Limb (tissue), 2 donors: Measurements from ENCODE around the gene RNF181.
"Not testable (repeated sequence)": the region's sequence is repeated elsewhere in the genome, so short reads cannot be mapped to it uniquely, and the experiment has no call there.

ENCODE experiments used
- DNase-seq, 2 donors: peaks; one replicate each; pipeline ENCODE4 v3.0.0-alpha.2; 2016; ENCODE audit errors: extremely low spot score in 2 of 2

Gene RNF181

GRCh38 chr2:85596026-85596333, 435 bp downstream of the RNF181 start:
- no peak for DNase-seq

DNA sequence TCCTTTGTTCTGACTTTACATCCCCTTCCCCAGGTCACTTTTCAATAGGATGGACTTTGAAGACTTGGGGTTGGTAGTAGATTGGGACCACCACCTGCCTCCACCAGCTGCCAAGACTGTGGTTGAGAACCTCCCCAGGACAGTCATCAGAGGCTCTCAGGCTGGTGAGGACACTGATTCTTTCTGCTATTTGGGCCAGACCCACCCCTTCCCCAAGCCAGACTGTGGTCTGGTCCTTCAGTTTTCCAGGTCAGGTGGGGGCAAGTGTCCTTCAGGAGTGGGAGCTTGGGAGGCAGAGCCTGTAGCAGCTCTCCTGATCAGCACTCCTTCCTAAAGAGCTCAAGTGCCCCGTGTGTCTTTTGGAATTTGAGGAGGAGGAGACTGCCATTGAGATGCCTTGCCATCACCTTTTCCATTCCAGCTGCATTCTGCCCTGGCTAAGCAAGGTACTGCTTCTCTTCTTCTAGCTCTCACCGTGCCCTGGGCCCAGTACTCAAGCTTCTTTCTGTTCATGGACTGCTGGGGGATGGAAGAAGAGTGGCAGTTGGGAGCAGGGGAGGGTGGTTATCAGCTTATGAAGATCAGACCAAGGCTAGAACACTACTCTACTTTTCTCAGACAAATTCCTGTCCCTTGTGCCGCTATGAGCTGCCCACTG, 1.1 kb downstream of the RNF181 start:
- DNase-seq = no peak

DNA sequence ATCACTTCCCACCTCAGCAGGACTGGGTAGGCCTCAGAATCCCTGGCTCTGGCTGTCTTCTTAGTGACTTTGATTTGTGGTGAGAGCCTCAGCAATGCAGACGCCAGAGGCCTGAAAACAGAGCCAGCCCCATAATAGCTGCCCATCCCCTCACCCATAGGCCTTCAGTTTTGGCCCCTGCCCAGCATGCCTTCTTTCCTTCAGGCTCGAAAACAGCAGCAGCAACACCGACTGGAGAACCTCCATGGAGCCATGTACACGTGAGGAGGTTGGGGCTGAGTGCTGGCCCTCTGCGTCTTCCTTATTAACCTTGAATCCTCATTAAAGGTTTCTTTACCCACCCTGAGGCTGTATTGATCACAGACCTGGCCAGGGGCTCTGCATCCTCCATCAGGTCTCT, 1.7 kb downstream of the RNF181 start:
- no peak for DNase-seq

DNA sequence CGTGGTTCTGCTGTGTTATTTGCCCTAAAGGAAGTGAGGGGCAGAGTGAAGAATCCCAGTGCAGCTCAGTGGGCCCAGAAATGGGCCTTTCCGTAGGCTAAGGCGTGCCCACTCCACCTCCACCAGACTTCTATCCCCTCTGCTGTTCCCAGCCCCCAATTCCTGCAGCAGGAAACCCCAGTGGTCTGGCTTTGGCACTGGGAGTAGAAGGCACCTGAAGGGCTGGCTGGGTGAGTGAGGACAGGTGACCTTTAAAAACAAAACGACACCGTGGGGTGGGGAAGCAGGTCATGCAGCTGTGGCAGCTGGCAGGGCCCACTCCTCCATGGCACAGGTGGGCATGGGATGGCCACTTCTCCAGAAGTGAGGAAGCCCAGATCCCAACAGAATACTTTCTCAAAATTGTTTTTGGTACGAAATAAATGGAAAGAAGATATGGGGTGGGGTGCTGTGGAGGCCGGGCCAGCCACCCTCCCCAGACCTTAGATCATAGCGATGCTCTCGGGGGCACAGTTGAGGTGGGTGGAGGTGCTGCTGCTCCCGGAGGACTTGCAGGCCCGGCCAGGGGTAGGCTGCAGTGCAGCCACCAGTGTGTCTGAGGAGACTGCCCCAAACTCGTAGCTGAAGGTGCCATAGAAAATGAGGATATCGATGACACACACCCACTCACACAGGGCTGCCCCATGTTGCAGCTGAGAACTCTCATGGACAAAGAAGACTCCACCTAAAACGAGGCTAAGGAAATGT, 3.2 kb downstream of the RNF181 start:
- no peak for DNase-seq

DNA sequence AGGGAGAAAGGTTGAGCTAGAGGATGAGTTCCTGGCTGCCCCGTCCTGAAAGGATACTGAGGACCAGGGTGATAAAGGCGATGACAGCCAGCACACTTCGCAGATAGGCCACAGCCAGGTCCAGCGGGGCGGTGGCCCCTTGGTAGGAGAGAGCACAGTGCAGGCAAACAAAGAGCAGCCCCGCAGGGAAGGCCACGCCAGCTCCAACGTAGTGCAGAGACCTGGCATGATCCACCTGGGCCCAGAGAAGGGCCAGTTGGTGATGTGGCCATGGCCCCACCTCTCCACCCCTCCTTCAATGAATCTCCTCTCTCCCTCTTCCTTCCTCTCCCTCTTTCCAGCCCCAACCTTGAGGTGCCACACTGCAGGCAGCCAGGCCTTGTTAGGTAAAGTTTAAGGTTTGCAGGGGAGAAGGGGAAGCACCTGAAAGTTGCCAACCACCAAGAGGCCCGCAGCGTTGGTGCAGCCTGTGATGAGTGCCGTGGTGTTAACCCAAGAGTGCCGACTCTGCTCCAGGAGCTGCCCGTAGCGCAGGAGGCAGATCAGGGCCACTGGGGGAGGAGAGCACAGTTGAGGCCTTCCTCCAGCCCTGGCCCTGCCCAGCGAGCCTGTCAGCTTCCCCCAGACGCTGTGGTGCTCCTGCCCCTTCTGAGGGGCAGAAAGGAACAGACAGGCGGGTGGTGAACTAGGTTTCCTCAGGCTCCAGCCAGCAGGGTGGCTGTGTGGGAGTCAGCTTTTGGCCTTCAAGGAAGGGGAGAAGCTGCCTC, 4.1 kb downstream of the RNF181 start:
- no peak for DNase-seq

DNA sequence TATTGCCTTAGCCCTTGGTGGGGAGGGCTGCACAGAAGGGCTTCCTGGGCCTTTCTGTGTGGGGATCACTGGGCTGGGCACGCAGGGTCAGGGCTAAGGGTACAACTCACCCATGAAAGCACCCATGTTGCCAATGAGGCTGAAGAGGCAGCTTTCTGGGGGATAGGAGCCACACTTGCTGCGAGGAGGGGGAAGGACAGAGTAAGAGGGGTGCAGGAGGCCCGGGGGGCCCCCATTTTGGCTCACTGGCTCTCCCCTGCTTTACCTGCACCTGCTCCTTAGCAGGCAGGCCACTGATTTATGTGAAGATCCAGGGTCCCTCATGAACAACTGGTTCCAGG, 4.7 kb downstream of the RNF181 start:
- DNase-seq = no peak

DNA sequence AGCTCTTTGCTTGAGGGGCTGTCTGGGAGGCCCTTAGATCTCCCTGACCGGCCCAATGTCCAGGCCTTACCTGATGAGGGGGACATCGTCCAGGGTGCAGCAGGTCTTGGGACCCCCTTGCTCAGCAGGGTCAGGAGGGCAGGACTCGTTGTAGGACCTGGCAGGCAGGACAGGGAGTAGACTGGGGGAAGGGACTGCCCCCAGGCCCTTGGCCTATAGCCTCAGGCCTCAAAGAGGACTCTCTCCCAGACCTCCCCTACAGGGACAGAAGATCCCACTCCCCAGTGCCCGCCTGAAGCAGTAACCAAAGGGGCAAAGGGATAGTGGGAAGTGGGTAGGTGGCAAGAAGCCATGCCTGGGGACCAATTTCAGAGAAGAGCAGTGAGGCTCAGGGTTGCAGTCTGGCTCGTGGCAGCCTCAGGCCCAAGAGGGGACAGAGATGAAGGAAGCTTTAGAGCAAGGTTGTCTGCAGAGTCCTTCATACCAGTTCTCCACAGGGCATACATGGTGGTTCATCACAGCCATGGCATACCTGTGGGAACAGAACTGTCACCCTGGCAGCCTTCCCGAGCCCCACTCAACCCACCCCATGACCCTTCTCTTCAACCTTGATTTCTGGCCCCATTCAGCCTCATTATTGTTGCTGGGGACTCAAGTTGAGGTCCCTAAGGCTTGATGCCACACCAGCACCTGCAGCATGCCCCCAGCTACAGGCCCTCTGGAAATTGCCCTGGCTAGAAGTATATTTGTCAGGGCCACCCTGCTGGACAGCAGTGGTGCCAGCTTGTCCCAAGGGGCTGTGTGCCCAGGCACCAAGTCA, 5.6 kb downstream of the RNF181 start:
- DNase-seq = no peak

GRCh38 chr2:85601771-85602475, 6.4 kb downstream of the RNF181 start:
- peak in 1 of 2 donors; percentile 45 for DNase-seq

- peak; percentile 92 for DNase-seq
Measured at GRCh38 chr2:85602476-85603234, 7.1 kb downstream of the RNF181 start, which contains the start of gene TMEM150A. Gene TMEM150A (minus strand): TSS chr2:85602698. CDS start chr2:85601948, 750 bp downstream.

DNA sequence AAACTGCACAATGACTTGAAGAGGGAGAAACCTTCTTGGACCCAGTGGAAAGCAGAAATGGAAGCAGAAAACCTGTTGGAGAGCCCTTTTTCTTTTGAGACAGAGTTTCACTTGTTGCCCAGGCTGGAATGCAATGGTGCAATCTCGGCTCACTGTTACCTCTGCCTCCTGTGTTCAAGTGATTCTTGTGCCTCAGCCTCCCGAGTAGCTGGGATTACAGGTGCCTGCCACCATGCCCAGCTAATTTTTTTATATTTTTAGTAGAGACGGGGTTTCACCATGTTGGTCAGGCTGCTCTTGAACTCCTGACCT, 8.5 kb downstream of the RNF181 start:
- DNase-seq = not testable (repeated sequence)

- DNase-seq = no peak
Measured at GRCh38 chr2:85604568-85605339, 9.2 kb downstream of the RNF181 start.

DNA sequence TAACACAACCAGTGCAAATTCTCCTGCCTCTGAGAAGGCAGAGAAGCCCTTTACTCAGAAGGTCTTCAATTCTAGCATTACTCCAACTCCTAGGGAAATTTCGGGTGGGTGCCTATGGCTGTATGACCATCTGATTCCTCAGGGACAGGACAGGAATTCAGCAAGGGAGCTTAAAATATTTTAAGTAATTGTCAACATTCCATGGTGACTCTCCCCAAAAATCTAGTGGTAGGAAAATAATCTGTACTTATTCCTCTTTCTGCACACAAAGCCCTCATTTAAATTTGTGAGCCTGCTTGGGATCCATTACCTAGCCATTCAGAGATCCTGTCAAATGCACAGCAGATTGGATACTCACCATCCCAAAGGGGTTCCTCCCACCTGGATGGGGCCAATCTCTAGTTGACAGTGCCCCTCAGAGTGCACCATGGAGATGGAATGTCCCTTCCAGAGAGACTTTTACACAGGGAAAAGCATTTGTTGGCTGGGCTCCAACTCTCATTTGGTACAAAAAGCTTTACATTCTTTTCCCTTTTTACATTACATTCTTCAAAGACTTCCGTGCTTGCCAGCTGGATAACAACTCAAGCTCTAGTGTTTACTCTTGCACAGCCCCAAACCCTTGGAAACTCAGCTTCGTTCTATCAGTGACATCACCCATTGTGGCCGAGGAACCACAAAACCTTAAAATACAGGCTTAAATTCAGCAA, 10.0 kb downstream of the RNF181 start:
- no peak for DNase-seq

GRCh38 chr2:85606116-85606455, 10.5 kb downstream of the RNF181 start:
- DNase-seq = no peak

GRCh38 chr2:85607268-85608215, 12.0 kb downstream of the RNF181 start:
- DNase-seq = no peak

DNA sequence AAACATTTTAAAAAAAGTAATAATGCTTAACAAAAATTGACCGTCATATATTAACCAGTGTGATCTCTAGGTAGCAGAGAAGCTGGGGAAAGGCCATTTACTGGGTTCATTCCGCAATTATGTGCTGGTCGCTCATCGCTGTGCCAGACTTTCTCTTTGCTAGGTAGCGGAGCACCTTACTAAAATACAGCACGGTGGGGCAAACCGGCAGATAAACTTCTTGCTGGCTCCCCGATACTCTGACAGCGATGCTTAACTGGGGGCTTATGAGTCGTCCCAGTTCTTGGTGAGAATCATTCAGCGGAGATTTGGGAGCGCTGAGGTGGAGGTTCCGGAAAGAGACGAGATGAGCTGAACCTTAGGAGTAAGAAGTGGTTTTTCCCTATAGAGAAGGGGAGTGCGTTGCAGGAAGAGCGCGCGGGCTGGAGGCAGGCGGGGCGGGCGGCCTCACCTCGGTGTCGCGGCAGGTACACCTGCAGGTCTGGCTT, 15.7 kb downstream of the RNF181 start:
- no peak for DNase-seq

DNA sequence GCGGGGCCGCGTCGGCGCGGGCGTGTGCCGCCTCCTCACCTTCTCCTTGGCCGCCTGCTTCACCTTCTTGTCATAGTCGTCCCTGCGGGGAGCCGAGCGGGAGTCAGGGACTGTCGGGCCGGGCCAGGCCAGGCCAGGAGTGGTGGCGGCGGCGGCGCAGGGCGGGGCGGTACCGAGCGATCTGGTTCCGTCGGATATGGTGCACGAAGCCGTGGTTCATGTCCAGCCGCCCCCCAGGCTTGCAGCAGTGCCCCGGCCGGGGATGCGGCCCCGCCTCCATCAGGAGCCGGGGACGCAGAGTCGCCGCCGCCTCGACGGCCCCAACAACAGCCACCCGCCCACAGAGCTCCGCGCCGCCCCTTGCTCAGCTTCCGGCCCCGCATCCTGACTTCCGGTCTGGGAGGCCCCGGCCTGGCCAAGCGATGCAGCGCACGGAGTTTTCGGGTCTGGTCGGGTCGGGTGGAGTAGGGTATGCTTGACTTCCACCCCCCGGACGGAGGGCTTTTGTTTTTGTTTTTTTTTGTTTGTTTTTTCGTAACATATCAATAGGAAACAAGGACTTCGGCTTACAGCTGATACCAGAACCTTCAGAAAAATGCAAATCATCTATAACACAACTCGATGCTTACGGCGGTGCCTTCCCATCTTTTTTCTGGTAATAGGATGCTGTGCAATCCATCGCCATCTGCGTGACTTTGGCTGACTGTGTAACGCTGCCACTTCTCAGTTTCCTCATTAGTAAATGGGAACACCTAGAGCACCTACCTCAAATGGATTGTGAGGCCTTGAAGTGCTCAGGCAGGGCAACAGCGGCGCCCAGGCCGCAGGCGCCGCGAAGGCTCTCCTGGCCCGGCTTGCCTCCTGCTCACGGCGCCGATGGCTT, 16.4 kb downstream of the RNF181 start, which contains the start of gene C2orf68:
Gene C2orf68, minus strand, starts transcription at position 362 of the 883 bp plus-strand sequence. Its CDS starts 82 bp downstream, at position 280.
- DNase-seq = peak; percentile 93 to 94
